WTC11 (cell line): ENCODE measurements around the gene FANCI. TPM values are rescaled to one million over a fixed set of nuclear protein-coding genes. Genes with fewer than 3 reads are reported as not detected.

Experiments
- ATAC-seq: fragments of 200-7000 bp; cut with Tn5 transposase; 2 replicates; pipeline ENCODE4 v1.10.0; 2021; ENCODE audit warnings: mild to moderate bottlenecking, moderate library complexity
- CTCF ChIA-PET: fragments of 300-600 bp; sonication (Branson Sonifier 250); formaldehyde crosslinking; loops from one replicate; lab custom pipeline; 2021; ENCODE audit warnings: antibody characterized with exemption; lab: Charles Lee
- POLR2A ChIA-PET: fragments of 350-600 bp; sonication (Branson Sonifier 250); formaldehyde crosslinking; loops from one replicate; lab custom pipeline; 2021; ENCODE audit warnings: antibody characterized with exemption; lab: Charles Lee
- DNase-seq: peaks from one replicate; pipeline ENCODE4 v3.0.0; 2021; ENCODE audit warnings: low spot score
- H3K27ac Mint-ChIP-seq: 2 replicates; pipeline ENCODE4 v1.8.0; 2021; ENCODE audit warnings: mixed read lengths
- H3K27me3 Mint-ChIP-seq: 2 replicates; pipeline ENCODE4 v1.8.0; 2021; ENCODE audit warnings: low read depth, mild to moderate bottlenecking, moderate library complexity, mixed read lengths
- H3K36me3 Mint-ChIP-seq: 2 replicates; pipeline ENCODE4 v1.8.0; 2021; ENCODE audit warnings: mixed read lengths
- H3K4me1 Mint-ChIP-seq: 2 replicates; pipeline ENCODE4 v1.8.0; 2022; ENCODE audit warnings: mixed read lengths
- H3K4me3 Mint-ChIP-seq: 2 replicates; pipeline ENCODE4 v1.8.0; 2021; ENCODE audit warnings: mild to moderate bottlenecking, moderate library complexity, mixed read lengths
- H3K9me3 Mint-ChIP-seq: 2 replicates; pipeline ENCODE4 v1.8.0; 2021; ENCODE audit warnings: mixed read lengths
- CREB1 ChIP-seq: sonication (generic); formaldehyde crosslinking; IDR thresholded peaks from 2 replicates; pipeline ENCODE4 v1.8.0; 2023; ENCODE audit warnings: mild to moderate bottlenecking, missing genetic modification reagents
- CREM ChIP-seq: sonication (generic); formaldehyde crosslinking; IDR thresholded peaks from 2 replicates; pipeline ENCODE4 v1.8.1; 2022; ENCODE audit warnings: mild to moderate bottlenecking, missing genetic modification reagents, moderate library complexity
- GABPB1 ChIP-seq: sonication (generic); formaldehyde crosslinking; IDR thresholded peaks from 2 replicates; pipeline ENCODE4 v1.8.1; 2023; ENCODE audit warnings: mild to moderate bottlenecking, missing genetic modification reagents
- NR3C1 ChIP-seq: sonication (generic); formaldehyde crosslinking; conservative IDR thresholded peaks from 2 replicates; pipeline ENCODE4 v1.8.1; 2023; ENCODE audit warnings: low read depth, mild to moderate bottlenecking, missing genetic modification reagents
- PRDM15 ChIP-seq: sonication (generic); formaldehyde crosslinking; IDR thresholded peaks from 2 replicates; pipeline ENCODE4 v1.8.0; 2022; ENCODE audit warnings: missing genetic modification reagents
- RELA ChIP-seq: sonication (generic); formaldehyde crosslinking; IDR thresholded peaks from 2 replicates; pipeline ENCODE4 v1.8.1; 2022; ENCODE audit warnings: missing genetic modification reagents, mild to moderate bottlenecking, borderline replicate concordance
- SP1 ChIP-seq: sonication (generic); formaldehyde crosslinking; conservative IDR thresholded peaks from 2 replicates; pipeline ENCODE4 v1.8.1; 2022; ENCODE audit warnings: missing genetic modification reagents
- total RNA-seq: library from RNA; stranded (reverse); gene quantifications from 3 replicates; pipeline ENCODE4 v1.2.3, GENCODE V29; 2021
- TF ChIP-seq, protein P1 (sequence below): sonication (generic); formaldehyde crosslinking; IDR thresholded peaks from 2 replicates; pipeline ENCODE4 v1.8.0; 2022; ENCODE audit warnings: mild to moderate bottlenecking, missing genetic modification reagents
- TF ChIP-seq, protein P2 (sequence below): fragments of 250-450 bp; sonication (Bioruptor Pico); IDR thresholded peaks from 2 replicates; pipeline ENCODE4 v1.9.0; 2021; ENCODE audit warnings: mild to moderate bottlenecking, borderline replicate concordance
- TF ChIP-seq, protein P3 (sequence below): sonication (generic); formaldehyde crosslinking; IDR thresholded peaks from 2 replicates; pipeline ENCODE4 v1.8.1; 2023; ENCODE audit warnings: mild to moderate bottlenecking, moderate library complexity, missing genetic modification reagents
- TF ChIP-seq, protein P4 (sequence below): sonication (generic); formaldehyde crosslinking; IDR thresholded peaks from 2 replicates; pipeline ENCODE4 v1.8.1; 2022; ENCODE audit warnings: missing genetic modification reagents, borderline replicate concordance
- TF ChIP-seq, protein P5 (sequence below): sonication (generic); formaldehyde crosslinking; IDR thresholded peaks from 2 replicates; pipeline ENCODE4 v1.8.0; 2023; ENCODE audit warnings: mild to moderate bottlenecking, missing genetic modification reagents

The FANCI gene
- total RNA-seq, 1 experiment from 2014 or later = 108 TPM

- TF ChIP-seq, protein P1, sequence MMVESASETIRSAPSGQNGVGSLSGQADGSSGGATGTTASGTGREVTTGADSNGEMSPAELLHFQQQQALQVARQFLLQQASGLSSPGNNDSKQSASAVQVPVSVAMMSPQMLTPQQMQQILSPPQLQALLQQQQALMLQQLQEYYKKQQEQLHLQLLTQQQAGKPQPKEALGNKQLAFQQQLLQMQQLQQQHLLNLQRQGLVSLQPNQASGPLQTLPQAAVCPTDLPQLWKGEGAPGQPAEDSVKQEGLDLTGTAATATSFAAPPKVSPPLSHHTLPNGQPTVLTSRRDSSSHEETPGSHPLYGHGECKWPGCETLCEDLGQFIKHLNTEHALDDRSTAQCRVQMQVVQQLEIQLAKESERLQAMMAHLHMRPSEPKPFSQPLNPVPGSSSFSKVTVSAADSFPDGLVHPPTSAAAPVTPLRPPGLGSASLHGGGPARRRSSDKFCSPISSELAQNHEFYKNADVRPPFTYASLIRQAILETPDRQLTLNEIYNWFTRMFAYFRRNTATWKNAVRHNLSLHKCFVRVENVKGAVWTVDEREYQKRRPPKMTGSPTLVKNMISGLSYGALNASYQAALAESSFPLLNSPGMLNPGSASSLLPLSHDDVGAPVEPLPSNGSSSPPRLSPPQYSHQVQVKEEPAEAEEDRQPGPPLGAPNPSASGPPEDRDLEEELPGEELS (CRISPR knock-in tag) = peak; percentile 98
- TF ChIP-seq, all 79 proteins: peak for 42
Observed at GRCh38 chr15:89361451-89362202, 117.8 kb downstream of the FANCI start (continued).

GRCh38 chr15:89362203-89363101 is 118.7 kb downstream of the FANCI start:
- Mint-ChIP-seq H3K4me3 (no peak overlapping the region), H3K9me3 (no peaks in the 10 kb centered on the region), H3K36me3 (no peaks in the 10 kb centered on the region; the same call in 1 of the 2 replicates), H3K27ac (no peak overlapping the region), H3K4me1 (peaks cover 19% of the 10 kb centered on the region), H3K27me3 (peaks cover 98% of the 10 kb centered on the region)
- ATAC-seq (no peak), DNase-seq (no peak)
- CTCF ChIA-PET = interaction anchor here (0.9 to 7.2 kb wide), 6 partner anchors 15 to 110 kb away, joined by 5 to 133 read pairs (median 17); no protein-coding TSS in a partner anchor
- POLR2A ChIA-PET = no interaction called here
- TF ChIP-seq CREM (CRISPR knock-in tag) (0 out of 2 replicates have a peak, but pooled peaks have one; percentile 18), SP1 (CRISPR knock-in tag) (no peak)

DNA sequence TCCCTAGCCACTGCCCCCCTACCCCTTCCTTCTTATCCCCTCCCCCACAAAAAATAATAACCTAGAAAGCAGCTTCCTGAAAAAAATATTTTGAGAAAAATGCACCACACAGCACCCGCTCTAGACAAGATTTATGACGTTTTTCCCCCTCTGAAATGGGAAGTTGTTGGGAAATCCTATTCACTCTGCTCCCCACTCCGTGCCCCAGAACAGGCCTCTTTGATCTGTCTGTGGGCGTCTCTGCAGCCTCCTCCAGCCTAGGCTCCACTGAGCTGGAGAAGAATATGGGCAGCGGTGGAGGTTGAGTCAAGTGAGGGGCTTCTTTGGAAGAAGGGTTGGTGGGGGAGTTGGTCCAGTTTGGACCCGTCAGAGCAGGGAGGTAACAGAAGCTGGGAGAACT is 119.4 kb downstream of the FANCI start:
- POLR2A ChIA-PET = no interaction called here
- no peak for DNase-seq
- H3K9me3 Mint-ChIP-seq = no peaks in the 10 kb centered on the region
- no peak overlapping the region for H3K27ac Mint-ChIP-seq
- no peaks in the 10 kb centered on the region; the same call in 1 of the 2 replicates for H3K36me3 Mint-ChIP-seq
- peaks cover 98% of the 10 kb centered on the region for H3K27me3 Mint-ChIP-seq
- H3K4me3 Mint-ChIP-seq = no peak overlapping the region
- CTCF ChIA-PET = interaction anchor here (1.7 to 7.2 kb wide), 3 partner anchors 14 to 67 kb away, joined by 8 to 133 read pairs (median 26); no protein-coding TSS in a partner anchor
- no peak for ATAC-seq
- peaks cover 19% of the 10 kb centered on the region for H3K4me1 Mint-ChIP-seq
- TF ChIP-seq, protein P2, sequence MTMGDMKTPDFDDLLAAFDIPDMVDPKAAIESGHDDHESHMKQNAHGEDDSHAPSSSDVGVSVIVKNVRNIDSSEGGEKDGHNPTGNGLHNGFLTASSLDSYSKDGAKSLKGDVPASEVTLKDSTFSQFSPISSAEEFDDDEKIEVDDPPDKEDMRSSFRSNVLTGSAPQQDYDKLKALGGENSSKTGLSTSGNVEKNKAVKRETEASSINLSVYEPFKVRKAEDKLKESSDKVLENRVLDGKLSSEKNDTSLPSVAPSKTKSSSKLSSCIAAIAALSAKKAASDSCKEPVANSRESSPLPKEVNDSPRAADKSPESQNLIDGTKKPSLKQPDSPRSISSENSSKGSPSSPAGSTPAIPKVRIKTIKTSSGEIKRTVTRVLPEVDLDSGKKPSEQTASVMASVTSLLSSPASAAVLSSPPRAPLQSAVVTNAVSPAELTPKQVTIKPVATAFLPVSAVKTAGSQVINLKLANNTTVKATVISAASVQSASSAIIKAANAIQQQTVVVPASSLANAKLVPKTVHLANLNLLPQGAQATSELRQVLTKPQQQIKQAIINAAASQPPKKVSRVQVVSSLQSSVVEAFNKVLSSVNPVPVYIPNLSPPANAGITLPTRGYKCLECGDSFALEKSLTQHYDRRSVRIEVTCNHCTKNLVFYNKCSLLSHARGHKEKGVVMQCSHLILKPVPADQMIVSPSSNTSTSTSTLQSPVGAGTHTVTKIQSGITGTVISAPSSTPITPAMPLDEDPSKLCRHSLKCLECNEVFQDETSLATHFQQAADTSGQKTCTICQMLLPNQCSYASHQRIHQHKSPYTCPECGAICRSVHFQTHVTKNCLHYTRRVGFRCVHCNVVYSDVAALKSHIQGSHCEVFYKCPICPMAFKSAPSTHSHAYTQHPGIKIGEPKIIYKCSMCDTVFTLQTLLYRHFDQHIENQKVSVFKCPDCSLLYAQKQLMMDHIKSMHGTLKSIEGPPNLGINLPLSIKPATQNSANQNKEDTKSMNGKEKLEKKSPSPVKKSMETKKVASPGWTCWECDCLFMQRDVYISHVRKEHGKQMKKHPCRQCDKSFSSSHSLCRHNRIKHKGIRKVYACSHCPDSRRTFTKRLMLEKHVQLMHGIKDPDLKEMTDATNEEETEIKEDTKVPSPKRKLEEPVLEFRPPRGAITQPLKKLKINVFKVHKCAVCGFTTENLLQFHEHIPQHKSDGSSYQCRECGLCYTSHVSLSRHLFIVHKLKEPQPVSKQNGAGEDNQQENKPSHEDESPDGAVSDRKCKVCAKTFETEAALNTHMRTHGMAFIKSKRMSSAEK (CRISPR knock-in tag) = no peak
- TF ChIP-seq, protein P3, sequence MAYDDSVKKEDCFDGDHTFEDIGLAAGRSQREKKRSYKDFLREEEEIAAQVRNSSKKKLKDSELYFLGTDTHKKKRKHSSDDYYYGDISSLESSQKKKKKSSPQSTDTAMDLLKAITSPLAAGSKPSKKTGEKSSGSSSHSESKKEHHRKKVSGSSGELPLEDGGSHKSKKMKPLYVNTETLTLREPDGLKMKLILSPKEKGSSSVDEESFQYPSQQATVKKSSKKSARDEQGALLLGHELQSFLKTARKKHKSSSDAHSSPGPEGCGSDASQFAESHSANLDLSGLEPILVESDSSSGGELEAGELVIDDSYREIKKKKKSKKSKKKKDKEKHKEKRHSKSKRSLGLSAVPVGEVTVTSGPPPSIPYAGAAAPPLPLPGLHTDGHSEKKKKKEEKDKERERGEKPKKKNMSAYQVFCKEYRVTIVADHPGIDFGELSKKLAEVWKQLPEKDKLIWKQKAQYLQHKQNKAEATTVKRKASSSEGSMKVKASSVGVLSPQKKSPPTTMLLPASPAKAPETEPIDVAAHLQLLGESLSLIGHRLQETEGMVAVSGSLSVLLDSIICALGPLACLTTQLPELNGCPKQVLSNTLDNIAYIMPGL (CRISPR knock-in tag) = no peak
- no peak for TF ChIP-seq RELA (CRISPR knock-in tag)
- no peak for TF ChIP-seq CREB1 (CRISPR knock-in tag)
- TF ChIP-seq PRDM15 (CRISPR knock-in tag) = no peak
- no peak for TF ChIP-seq GABPB1 (CRISPR knock-in tag)
- TF ChIP-seq, protein P4, sequence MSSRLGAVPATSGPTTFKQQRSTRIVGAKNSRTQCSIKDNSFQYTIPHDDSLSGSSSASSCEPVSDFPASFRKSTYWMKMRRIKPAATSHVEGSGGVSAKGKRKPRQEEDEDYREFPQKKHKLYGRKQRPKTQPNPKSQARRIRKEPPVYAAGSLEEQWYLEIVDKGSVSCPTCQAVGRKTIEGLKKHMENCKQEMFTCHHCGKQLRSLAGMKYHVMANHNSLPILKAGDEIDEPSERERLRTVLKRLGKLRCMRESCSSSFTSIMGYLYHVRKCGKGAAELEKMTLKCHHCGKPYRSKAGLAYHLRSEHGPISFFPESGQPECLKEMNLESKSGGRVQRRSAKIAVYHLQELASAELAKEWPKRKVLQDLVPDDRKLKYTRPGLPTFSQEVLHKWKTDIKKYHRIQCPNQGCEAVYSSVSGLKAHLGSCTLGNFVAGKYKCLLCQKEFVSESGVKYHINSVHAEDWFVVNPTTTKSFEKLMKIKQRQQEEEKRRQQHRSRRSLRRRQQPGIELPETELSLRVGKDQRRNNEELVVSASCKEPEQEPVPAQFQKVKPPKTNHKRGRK = no peak
- no peak for TF ChIP-seq NR3C1
- TF ChIP-seq, protein P5, sequence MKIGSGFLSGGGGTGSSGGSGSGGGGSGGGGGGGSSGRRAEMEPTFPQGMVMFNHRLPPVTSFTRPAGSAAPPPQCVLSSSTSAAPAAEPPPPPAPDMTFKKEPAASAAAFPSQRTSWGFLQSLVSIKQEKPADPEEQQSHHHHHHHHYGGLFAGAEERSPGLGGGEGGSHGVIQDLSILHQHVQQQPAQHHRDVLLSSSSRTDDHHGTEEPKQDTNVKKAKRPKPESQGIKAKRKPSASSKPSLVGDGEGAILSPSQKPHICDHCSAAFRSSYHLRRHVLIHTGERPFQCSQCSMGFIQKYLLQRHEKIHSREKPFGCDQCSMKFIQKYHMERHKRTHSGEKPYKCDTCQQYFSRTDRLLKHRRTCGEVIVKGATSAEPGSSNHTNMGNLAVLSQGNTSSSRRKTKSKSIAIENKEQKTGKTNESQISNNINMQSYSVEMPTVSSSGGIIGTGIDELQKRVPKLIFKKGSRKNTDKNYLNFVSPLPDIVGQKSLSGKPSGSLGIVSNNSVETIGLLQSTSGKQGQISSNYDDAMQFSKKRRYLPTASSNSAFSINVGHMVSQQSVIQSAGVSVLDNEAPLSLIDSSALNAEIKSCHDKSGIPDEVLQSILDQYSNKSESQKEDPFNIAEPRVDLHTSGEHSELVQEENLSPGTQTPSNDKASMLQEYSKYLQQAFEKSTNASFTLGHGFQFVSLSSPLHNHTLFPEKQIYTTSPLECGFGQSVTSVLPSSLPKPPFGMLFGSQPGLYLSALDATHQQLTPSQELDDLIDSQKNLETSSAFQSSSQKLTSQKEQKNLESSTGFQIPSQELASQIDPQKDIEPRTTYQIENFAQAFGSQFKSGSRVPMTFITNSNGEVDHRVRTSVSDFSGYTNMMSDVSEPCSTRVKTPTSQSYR (CRISPR knock-in tag) = no peak
